H1 (cell line): ENCODE measurements around the gene EVC2.

Experiments used
- CTCF ChIP-seq, 3 experiments: IDR thresholded peaks; 1 replicate in 2 of 3; 2 replicates in 1 of 3; pipeline versions ENCODE4 v1.5.1 to v1.6.1; 2011; ENCODE audit warnings: low read length in 3 of 3, mild to moderate bottlenecking in 3 of 3, inconsistent platforms in 2 of 3, low read depth in 1 of 3, moderate library complexity in 1 of 3; ENCODE audit not compliant: insufficient read depth in 1 of 3; ENCODE audit errors: control extremely low read depth in 1 of 3
- POLR2AphosphoS5 ChIP-seq: IDR thresholded peaks from 2 replicates; pipeline ENCODE4 v1.6.1; 2011; ENCODE audit warnings: low read depth, low read length
- RFX5 ChIP-seq: IDR thresholded peaks from 2 replicates; pipeline ENCODE4 v1.6.1; 2011; ENCODE audit warnings: low read depth, low read length, improper control_type of control experiment, borderline replicate concordance
- RXRA ChIP-seq: IDR thresholded peaks from 2 replicates; pipeline ENCODE4 v1.6.1; 2011; ENCODE audit warnings: low read depth, mild to moderate bottlenecking, low read length, moderate library complexity; ENCODE audit not compliant: insufficient read depth
- SP2 ChIP-seq: IDR thresholded peaks from 2 replicates; pipeline ENCODE4 v1.6.1; 2012; ENCODE audit warnings: mild to moderate bottlenecking, low read length, inconsistent platforms

- TF ChIP-seq CTCF (IDR thresholded peaks at IDR 0.05; ENCODE audit: control extremely low read depth in 1 of 3, insufficient read depth in 1 of 3, low read depth in 1 of 3, low read length in 3 of 3), result no peak
- TF ChIP-seq RFX5, result no peak
- TF ChIP-seq SP2, result no peak
- TF ChIP-seq RXRA, result no peak
- TF ChIP-seq POLR2AphosphoS5, result no peak
These were observed 22.1 kb upstream of the EVC2 start for GRCh38 chr4:5730436-5730835.
